DMS53 treated with DMSO at 0.1 percent for 48 hours (cell line): ENCODE results near the gene ROBO1.
"Not testable (repeated sequence)": the region's sequence is repeated elsewhere in the genome, so short reads cannot be mapped to it uniquely, and the experiment has no call there.

Experiments used
- DNase-seq: peaks from one replicate; lab custom pipeline; 2025; ENCODE audit not compliant: unreplicated experiment; lab: John Stamatoyannopoulos, UW

The ROBO1 gene

GRCh38 chr3:78888635-78889034, 879.2 kb downstream of the ROBO1 start:
- DNase-seq = no peak

- DNase-seq = no peak
These were observed 880.2 kb downstream of the ROBO1 start for GRCh38 chr3:78887547-78888011.

- no peak for DNase-seq
These were observed 880.8 kb downstream of the ROBO1 start for GRCh38 chr3:78887029-78887428.

GRCh38 chr3:78884567-78884966, 883.2 kb downstream of the ROBO1 start:
- DNase-seq = not testable (repeated sequence)

GRCh38 chr3:78882251-78882650, 885.5 kb downstream of the ROBO1 start:
- DNase-seq = no peak

GRCh38 chr3:78881501-78881900, 886.3 kb downstream of the ROBO1 start:
- no peak for DNase-seq

GRCh38 chr3:78880603-78881461, 887.0 kb downstream of the ROBO1 start:
- DNase-seq = no peak

GRCh38 chr3:78879295-78879860, 888.4 kb downstream of the ROBO1 start:
- DNase-seq = no peak

GRCh38 chr3:78878789-78879188, 889.0 kb downstream of the ROBO1 start:
- DNase-seq = no peak

GRCh38 chr3:78878011-78878410, 889.8 kb downstream of the ROBO1 start:
- DNase-seq = no peak

- no peak for DNase-seq
These were observed 891.9 kb downstream of the ROBO1 start for GRCh38 chr3:78875851-78876250.

GRCh38 chr3:78875436-78875835, 892.4 kb downstream of the ROBO1 start:
- no peak for DNase-seq

GRCh38 chr3:78873641-78874040, 894.2 kb downstream of the ROBO1 start:
- no peak for DNase-seq

- no peak for DNase-seq
These were observed 895.6 kb downstream of the ROBO1 start for GRCh38 chr3:78872195-78872594.

- DNase-seq = no peak
These were observed 896.8 kb downstream of the ROBO1 start for GRCh38 chr3:78871048-78871447.

GRCh38 chr3:78870484-78870883, 897.3 kb downstream of the ROBO1 start:
- DNase-seq = no peak

GRCh38 chr3:78868570-78868969, 899.2 kb downstream of the ROBO1 start:
- no peak for DNase-seq

- DNase-seq = no peak
These were observed 900.1 kb downstream of the ROBO1 start for GRCh38 chr3:78867409-78868372.

GRCh38 chr3:78863306-78864203, 904.2 kb downstream of the ROBO1 start:
- no peak for DNase-seq

- no peak for DNase-seq
These were observed 906.6 kb downstream of the ROBO1 start for GRCh38 chr3:78861156-78861555.
